ENCODE results near the gene PHTF1.

PHTF1 gene

GRCh38 chr1:113714606-113715269 lies 44.5 kb downstream of the PHTF1 start:
- DNase-seq = no peak

- DNase-seq = no peak
These were observed 57.9 kb downstream of the PHTF1 start for GRCh38 chr1:113701429-113701828.

- DNase-seq = no peak
These were observed 64.4 kb downstream of the PHTF1 start for GRCh38 chr1:113694910-113695309.

GRCh38 chr1:113692824-113693431 lies 66.4 kb downstream of the PHTF1 start:
- no peak for DNase-seq

- no peak for DNase-seq
These were observed 66.9 kb downstream of the PHTF1 start for GRCh38 chr1:113692342-113692741.

GRCh38 chr1:113691184-113691583 lies 68.1 kb downstream of the PHTF1 start:
- DNase-seq = no peak

- DNase-seq = no peak
These were observed 72.2 kb downstream of the PHTF1 start for GRCh38 chr1:113686891-113687618.

- DNase-seq = no peak
These were observed 75.1 kb downstream of the PHTF1 start for GRCh38 chr1:113684153-113684541.

GRCh38 chr1:113683384-113684152 lies 75.7 kb downstream of the PHTF1 start:
- no peak for DNase-seq

GRCh38 chr1:113681596-113682337 lies 77.5 kb downstream of the PHTF1 start:
- DNase-seq = no peak

- DNase-seq = no peak
These were observed 81.2 kb downstream of the PHTF1 start for GRCh38 chr1:113678159-113678469.

- DNase-seq = peak; percentile 42
These were observed 81.8 kb downstream of the PHTF1 start for GRCh38 chr1:113677250-113678158.

- no peak for DNase-seq
These were observed 82.8 kb downstream of the PHTF1 start for GRCh38 chr1:113676524-113676923.

- no peak for DNase-seq
These were observed 84.0 kb downstream of the PHTF1 start for GRCh38 chr1:113675302-113675701.

- no peak for DNase-seq
These were observed 84.7 kb downstream of the PHTF1 start for GRCh38 chr1:113674591-113674990.

GRCh38 chr1:113672491-113672890 lies 86.8 kb downstream of the PHTF1 start:
- DNase-seq = no peak

- no peak for DNase-seq
These were observed 88.6 kb downstream of the PHTF1 start for GRCh38 chr1:113670650-113671049.

- DNase-seq = no peak
These were observed 89.3 kb downstream of the PHTF1 start for GRCh38 chr1:113669988-113670387.

GRCh38 chr1:113666126-113666525 lies 93.2 kb downstream of the PHTF1 start:
- DNase-seq = no peak

- no peak for DNase-seq
These were observed 94.2 kb downstream of the PHTF1 start for GRCh38 chr1:113665071-113665470.

GRCh38 chr1:113663165-113663951 lies 95.9 kb downstream of the PHTF1 start:
- DNase-seq = no peak
